ENCODE data around the gene GALNT2.

The GALNT2 gene

DNA sequence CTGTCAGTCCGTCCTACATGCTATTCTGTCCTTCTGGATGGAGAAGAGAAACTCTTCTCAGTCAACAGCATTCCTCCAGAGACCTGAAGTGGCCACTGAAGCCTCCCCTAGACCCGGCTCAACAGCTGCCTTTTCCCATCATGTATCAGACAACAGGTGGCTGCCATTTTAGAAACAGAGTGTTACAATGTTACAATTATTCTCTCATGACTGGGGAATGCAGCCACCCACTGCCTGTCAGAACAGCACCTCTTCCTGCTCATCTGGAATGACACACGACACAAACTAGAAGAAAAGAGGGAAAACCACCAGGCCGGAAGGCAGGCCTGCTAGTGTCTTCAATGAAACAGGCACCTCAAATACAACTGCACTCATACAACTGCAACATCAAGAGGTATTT, 253.8 kb downstream of the GALNT2 start:
- no peak overlapping the region for H3K9ac ChIP-seq (ENCODE audit: low read depth, low read length)
- H4K20me1 ChIP-seq (ENCODE audit: insufficient read depth, low read length) = no peaks in the 10 kb centered on the region
- H3K9me3 ChIP-seq (ENCODE audit: insufficient read depth, low read length, severe bottlenecking) = no peaks in the 10 kb centered on the region
- H3K79me2 ChIP-seq (ENCODE audit: insufficient read depth, low read length) = no peaks in the 10 kb centered on the region
- no peak for TF ChIP-seq EZH2 (IDR thresholded peaks at IDR 0.05; ENCODE audit: borderline replicate concordance, low read depth, low read length, severe bottlenecking)
- TF ChIP-seq, protein P1, sequence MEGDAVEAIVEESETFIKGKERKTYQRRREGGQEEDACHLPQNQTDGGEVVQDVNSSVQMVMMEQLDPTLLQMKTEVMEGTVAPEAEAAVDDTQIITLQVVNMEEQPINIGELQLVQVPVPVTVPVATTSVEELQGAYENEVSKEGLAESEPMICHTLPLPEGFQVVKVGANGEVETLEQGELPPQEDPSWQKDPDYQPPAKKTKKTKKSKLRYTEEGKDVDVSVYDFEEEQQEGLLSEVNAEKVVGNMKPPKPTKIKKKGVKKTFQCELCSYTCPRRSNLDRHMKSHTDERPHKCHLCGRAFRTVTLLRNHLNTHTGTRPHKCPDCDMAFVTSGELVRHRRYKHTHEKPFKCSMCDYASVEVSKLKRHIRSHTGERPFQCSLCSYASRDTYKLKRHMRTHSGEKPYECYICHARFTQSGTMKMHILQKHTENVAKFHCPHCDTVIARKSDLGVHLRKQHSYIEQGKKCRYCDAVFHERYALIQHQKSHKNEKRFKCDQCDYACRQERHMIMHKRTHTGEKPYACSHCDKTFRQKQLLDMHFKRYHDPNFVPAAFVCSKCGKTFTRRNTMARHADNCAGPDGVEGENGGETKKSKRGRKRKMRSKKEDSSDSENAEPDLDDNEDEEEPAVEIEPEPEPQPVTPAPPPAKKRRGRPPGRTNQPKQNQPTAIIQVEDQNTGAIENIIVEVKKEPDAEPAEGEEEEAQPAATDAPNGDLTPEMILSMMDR (IDR thresholded peaks at IDR 0.05; ENCODE audit: borderline replicate concordance, extremely low read depth, low read length, poor library complexity, severe bottlenecking) = no peak
- no peak overlapping the region for H3K4me3 ChIP-seq (ENCODE audit: low read depth in 1 of 2, low read length in 2 of 2)
- no peaks in the 10 kb centered on the region for H3K36me3 ChIP-seq (ENCODE audit: insufficient read depth, low read length)
- ATAC-seq (ENCODE audit: insufficient read depth, low read depth) = no peak
- H3K4me1 ChIP-seq (ENCODE audit: insufficient read depth, low read length) = no peaks in the 10 kb centered on the region
- no peak for DNase-seq
- H2AFZ ChIP-seq (ENCODE audit: low read depth, low read length) = no peak overlapping the region
- H3K4me2 ChIP-seq (ENCODE audit: insufficient read depth, low read length) = no peak overlapping the region
- no peak overlapping the region for H3K27ac ChIP-seq (ENCODE audit: low read length)
- peaks cover 14% of the 10 kb centered on the region for H3K27me3 ChIP-seq (ENCODE audit: insufficient read depth, low read length, poor library complexity)

DNA sequence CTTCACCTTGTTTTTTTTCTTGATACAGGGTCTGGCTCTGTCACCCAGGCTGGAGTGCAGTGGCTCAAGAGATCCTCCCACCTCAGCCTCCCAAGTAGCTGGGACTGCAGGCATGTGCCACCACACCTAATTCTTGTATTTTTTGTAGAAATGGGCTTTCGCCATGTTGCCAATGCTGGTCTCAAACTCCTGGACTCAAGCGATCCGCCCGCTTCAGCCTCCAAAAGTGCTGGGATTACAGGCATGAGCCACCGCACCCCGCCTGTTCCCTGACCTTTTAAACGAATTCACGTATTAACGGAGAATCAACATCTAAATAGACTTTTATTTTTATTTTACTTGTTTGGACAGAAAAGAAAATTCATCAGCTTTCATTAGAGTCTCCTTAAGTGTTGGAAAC, 254.3 kb downstream of the GALNT2 start:
- no peak for TF ChIP-seq EZH2 (IDR thresholded peaks at IDR 0.05; ENCODE audit: borderline replicate concordance, low read depth, low read length, severe bottlenecking)
- TF ChIP-seq, protein P1 (IDR thresholded peaks at IDR 0.05; ENCODE audit: borderline replicate concordance, extremely low read depth, low read length, poor library complexity, severe bottlenecking) = no peak
- no peak for ATAC-seq (ENCODE audit: insufficient read depth, low read depth)
- H3K4me2 ChIP-seq (ENCODE audit: insufficient read depth, low read length) = no peak overlapping the region
- peaks cover 14% of the 10 kb centered on the region for H3K27me3 ChIP-seq (ENCODE audit: insufficient read depth, low read length, poor library complexity)
- no peaks in the 10 kb centered on the region for H4K20me1 ChIP-seq (ENCODE audit: insufficient read depth, low read length)
- H3K27ac ChIP-seq (ENCODE audit: low read length) = no peak overlapping the region
- H3K4me3 ChIP-seq (ENCODE audit: low read depth in 1 of 2, low read length in 2 of 2) = no peak overlapping the region
- no peaks in the 10 kb centered on the region for H3K36me3 ChIP-seq (ENCODE audit: insufficient read depth, low read length)
- no peaks in the 10 kb centered on the region for H3K4me1 ChIP-seq (ENCODE audit: insufficient read depth, low read length)
- H3K9me3 ChIP-seq (ENCODE audit: insufficient read depth, low read length, severe bottlenecking) = no peaks in the 10 kb centered on the region
- H2AFZ ChIP-seq (ENCODE audit: low read depth, low read length) = no peak overlapping the region
- no peak overlapping the region for H3K9ac ChIP-seq (ENCODE audit: low read depth, low read length)
- H3K79me2 ChIP-seq (ENCODE audit: insufficient read depth, low read length) = no peaks in the 10 kb centered on the region
- no peak for DNase-seq

DNA sequence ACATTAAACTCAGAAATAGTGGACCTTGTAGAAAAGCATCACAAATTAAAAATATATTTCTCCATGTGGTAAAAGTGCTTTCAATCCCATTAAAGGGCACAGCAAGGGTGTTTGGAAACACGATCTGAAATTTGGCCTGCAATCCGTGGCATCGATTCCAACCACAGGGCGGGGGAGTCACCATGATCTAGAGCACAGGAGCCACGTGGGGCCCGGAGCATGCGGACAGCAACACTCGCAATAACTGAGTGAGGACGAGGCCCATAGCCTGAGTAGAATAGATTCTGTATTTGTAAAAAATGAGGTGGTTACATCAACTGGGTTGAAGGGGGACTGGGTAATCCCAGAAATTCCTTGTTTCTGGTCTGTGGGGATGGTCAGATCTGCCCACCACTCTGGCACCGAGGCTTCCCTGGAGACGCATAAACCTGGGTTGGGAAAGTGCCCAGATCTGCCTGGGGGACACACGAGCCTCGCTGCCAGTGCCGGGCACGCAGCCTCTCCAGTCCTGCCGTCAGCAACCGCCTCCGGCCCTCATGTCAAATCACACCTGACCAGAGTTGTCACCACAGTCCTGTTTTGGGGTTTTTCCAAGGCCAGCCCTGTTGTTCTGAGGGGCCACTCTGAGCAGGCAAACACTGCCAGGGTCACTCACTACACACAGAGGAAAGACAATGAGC, 254.8 kb downstream of the GALNT2 start:
- H3K27me3 ChIP-seq (ENCODE audit: insufficient read depth, low read length, poor library complexity) = peaks cover 10% of the 10 kb centered on the region
- no peaks in the 10 kb centered on the region for H3K79me2 ChIP-seq (ENCODE audit: insufficient read depth, low read length)
- H3K9me3 ChIP-seq (ENCODE audit: insufficient read depth, low read length, severe bottlenecking) = no peaks in the 10 kb centered on the region
- H2AFZ ChIP-seq (ENCODE audit: low read depth, low read length) = no peak overlapping the region
- H3K9ac ChIP-seq (ENCODE audit: low read depth, low read length) = no peak overlapping the region
- H3K4me3 ChIP-seq (ENCODE audit: low read depth in 1 of 2, low read length in 2 of 2) = no peak overlapping the region
- H3K4me2 ChIP-seq (ENCODE audit: insufficient read depth, low read length) = no peak overlapping the region
- DNase-seq = no peak
- H3K36me3 ChIP-seq (ENCODE audit: insufficient read depth, low read length) = no peaks in the 10 kb centered on the region
- ATAC-seq (ENCODE audit: insufficient read depth, low read depth) = no peak
- no peaks in the 10 kb centered on the region for H4K20me1 ChIP-seq (ENCODE audit: insufficient read depth, low read length)
- TF ChIP-seq, protein P1 (IDR thresholded peaks at IDR 0.05; ENCODE audit: borderline replicate concordance, extremely low read depth, low read length, poor library complexity, severe bottlenecking) = no peak
- no peak for TF ChIP-seq EZH2 (IDR thresholded peaks at IDR 0.05; ENCODE audit: borderline replicate concordance, low read depth, low read length, severe bottlenecking)
- H3K27ac ChIP-seq (ENCODE audit: low read length) = no peak overlapping the region
- no peaks in the 10 kb centered on the region for H3K4me1 ChIP-seq (ENCODE audit: insufficient read depth, low read length)

Measured in DND-41 (cell line).